ENCODE results near the gene ETFB.
"Not testable (repeated sequence)": the region's sequence is repeated elsewhere in the genome, so short reads cannot be mapped to it uniquely, and the experiment has no call there.

The ETFB gene

DNA sequence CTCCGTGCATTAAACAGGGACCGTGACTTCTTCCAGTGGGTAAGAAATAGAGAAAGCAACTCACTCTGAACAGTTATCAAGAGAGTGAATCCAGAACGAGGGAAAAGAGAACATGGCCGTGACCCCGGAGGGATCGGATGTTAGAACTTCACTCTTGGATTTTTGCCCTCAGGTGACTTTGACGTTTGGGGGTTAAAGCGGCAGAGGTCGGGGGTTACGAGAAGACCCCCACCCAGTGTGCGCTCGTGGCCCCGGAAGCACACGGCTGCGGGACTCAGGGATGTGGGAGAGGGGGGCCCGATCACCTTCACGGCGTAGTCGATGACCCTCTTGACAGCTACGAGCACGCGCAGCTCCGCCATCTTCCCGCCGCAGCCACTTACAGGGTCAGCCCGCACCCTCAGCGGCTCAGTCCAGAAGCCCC lies at the start of gene ETFB:
Gene ETFB, minus strand, starts transcription at position 424 of the 424 bp plus-strand sequence. Its CDS starts 62 bp downstream, at position 362.
- DNase-seq (ENCODE audit: extremely low read depth in 1 of 2, low read depth in 1 of 2): no peak

DNA sequence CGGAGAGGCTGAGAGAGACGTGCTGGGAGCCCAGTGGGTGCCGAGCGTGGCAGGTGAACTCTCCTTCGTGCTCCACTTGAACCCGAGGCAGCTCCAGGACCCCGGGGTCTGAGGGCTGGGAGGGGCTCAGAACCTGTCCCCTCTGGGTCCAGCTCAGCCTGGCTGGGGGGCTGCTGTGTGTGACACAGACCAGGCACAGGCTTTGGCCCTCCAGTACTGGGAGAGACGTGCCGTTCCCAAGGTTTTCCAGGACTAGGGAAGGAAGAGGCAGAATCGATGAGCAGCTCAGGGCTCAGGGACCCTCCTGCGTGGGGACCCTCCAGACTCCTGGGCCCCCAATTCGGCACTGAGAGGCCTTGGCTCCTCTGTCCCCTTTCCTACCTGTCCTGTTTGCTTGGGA lies 49.0 kb upstream of the ETFB start:
- DNase-seq (ENCODE audit: extremely low read depth in 1 of 2, low read depth in 1 of 2): no peak

DNA sequence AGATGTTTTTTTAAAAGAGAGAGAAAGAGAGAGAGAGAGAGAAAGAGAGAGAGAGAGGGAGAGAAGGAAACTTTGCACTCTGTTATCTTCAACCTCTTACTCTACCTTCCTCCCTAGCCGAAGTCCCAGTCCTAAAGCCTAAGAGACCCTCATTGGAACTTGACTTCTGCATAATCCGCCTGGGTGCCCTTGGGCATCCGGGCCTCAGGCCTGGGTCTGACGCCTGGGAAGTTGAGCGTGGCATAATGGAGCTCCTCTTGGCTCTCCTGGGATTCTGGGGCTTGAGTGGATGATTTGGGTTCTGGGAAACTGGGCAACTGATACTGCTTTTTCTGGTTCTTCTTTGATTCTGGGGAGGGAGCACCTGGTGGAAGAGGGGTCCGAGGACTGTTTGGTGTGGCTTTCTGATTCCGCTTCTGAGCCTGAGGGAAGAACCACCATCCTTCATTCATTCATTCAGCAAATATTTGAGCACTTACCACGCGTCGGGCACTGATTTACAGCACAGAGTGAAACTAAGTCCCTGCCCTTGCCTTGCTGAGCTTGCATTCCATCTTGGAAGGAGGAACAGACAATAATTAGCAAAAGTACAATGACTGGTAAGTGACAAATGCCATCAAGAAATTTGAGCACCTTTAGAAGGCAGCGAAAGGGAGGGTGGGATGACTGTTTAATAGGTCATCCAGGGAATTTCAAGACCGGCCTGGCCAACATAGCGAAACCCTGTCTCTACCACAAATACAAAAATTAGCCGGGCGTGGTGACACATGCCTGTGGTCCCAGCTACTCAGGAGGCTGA lies 45.0 kb upstream of the ETFB start:
- DNase-seq (ENCODE audit: extremely low read depth in 1 of 2, low read depth in 1 of 2): no peak

DNA sequence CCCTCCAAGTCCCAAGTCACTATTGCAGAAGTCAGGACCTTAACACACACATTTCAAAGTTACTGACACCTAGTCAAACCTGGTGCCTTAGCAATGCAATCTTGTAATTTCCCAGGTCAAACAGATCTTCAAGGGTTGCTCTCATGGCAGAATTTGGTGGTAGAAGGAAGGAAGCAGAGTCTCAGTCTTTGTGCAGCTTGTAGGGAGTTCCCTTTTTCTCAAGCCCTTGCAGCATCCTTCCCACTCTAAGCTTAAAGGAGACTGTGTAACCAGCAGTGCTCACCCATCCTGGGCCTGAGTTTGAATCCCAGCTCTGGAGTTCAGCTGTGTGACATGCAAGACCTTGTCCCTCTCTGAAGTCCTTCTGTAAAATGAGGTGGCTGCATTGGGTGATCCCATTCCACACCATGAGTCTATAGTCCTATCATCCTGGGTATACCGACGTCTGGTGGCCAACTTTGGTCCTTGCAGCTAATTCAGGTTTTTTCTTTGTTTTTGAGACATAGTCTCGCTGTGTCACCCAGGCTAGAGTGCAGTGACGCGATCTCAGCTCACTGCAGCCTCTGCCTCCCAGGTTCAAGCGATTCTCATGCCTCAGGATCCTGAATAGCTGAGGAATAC lies 41.4 kb upstream of the ETFB start:
- no peak for DNase-seq (ENCODE audit: extremely low read depth in 1 of 2, low read depth in 1 of 2)

DNA sequence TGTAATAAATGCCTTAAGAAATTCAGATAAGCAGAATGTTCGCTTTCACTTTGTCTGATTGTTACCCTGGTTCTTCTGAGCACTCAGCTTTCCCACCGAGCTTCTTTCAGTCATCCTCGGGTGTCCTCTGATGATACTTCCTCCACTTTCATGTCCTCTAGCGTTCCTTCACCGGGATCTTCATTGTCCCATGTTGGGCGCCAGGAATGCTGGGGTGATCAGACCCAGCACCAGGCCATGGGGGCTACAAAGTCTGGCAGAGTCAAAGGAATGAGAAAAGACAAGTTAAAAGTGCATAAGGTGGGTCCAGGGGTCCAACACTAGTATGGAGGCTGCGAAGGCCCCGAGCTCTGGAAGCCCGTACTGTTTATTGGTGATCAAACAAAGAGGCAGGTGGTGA lies 35.9 kb upstream of the ETFB start:
- no peak for DNase-seq (ENCODE audit: extremely low read depth in 1 of 2, low read depth in 1 of 2)

DNA sequence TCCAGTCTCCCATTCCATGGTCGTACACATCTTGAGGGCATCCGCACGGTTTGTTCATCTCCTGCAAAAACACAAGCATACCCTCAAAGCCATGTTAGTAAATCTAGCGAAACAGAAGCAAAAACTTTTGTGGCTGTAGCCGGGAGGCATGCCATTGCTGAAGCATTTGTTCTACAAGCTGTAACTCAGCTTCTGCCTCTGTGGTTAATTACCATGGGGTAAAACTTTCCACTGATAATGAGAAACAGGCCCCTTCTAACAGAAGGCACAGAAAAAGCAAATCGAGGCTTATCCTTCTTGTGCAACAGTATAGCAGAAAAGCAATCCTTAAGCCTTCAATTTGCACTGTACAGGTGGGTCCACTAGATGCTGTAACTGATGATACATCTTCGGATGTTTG lies 33.7 kb upstream of the ETFB start:
- not testable (repeated sequence) for DNase-seq (ENCODE audit: extremely low read depth in 1 of 2, low read depth in 1 of 2)

DNA sequence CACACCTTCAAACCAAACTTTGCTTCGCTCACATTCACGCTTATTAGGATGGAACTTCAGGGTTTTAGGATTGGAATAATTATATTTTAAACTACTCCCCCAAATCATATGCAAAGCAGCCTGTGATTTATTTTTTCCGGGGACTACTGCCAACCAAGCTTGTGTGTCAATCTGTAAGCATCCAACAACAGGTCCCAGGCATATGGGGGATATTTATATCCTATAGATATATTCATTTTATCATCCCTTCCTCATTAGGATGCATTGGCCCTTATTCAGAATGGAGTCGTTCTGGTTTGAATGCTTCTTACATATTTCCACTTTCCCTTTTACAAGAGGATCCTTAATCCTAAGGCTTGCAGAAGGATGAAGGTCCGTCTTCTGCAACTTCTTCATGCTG lies 33.0 kb upstream of the ETFB start:
- no peak for DNase-seq (ENCODE audit: extremely low read depth in 1 of 2, low read depth in 1 of 2)

DNA sequence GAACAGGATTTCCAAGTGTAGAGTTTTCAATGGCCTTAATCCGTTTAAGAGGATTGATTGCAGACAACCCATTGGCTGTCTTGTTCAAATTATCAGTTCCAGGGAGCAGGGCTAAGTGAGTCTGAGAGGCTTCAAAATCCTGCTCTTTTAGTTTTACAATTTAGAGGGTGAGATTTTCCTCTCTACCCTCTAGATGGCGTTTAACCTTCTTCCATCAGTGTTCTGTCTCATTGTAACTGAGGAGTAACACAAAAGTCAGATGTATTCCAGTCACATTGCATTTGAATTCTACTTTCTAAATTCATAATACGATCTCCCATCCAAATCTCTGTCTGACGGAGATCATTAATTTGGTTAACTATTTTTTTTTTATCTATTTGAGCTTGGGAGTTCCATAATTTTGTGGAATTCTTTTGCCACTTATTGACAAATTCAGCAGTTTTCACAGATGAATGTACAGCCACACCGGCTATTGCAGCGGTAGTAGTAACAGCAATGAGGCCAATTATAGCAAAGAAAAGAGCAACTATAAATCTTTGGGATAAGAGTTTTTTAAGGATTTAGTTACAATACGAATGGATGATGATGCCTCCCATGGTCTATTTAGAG lies 32.0 kb upstream of the ETFB start:
- DNase-seq (ENCODE audit: extremely low read depth in 1 of 2, low read depth in 1 of 2): no peak

DNA sequence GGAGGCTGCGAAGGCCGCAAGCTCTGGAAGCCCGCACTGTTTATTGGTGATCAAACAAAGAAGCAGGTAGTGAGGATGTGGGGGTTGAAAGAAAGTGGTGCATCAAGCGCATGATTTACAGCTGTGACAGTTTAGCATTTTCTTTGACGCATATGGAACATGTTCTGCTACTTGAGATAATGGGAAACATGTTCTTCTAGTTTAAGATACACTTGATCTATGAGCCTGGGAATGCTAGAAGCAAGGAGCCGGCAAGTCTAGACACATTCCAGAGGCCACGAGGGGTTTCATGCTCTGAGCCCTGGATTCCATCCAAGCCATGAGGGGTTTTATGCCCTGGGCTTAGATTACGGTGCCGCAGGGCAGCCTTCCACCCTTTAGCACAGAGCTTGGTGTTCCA lies 31.3 kb upstream of the ETFB start:
- not testable (repeated sequence) for DNase-seq (ENCODE audit: extremely low read depth in 1 of 2, low read depth in 1 of 2)

DNA sequence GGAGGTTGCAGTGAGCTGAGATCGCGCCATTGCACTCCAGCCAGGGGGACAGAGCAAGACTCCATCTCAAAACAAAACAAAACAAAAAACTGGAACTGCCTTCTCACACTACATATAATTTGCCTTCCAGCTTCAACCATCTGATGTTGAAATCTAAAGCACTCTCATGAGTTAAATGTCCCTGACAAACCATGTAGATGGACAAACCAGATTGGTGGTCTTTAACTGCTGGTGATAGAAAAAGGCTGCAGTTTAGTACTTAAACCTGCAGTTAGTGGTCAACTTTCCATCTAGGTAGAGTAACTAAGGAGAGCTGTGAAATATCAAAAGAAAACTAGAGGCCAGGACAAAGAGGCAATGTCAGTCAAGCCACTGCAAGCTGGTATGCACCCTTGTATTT lies 30.0 kb upstream of the ETFB start:
- DNase-seq (ENCODE audit: extremely low read depth in 1 of 2, low read depth in 1 of 2): no peak

DNA sequence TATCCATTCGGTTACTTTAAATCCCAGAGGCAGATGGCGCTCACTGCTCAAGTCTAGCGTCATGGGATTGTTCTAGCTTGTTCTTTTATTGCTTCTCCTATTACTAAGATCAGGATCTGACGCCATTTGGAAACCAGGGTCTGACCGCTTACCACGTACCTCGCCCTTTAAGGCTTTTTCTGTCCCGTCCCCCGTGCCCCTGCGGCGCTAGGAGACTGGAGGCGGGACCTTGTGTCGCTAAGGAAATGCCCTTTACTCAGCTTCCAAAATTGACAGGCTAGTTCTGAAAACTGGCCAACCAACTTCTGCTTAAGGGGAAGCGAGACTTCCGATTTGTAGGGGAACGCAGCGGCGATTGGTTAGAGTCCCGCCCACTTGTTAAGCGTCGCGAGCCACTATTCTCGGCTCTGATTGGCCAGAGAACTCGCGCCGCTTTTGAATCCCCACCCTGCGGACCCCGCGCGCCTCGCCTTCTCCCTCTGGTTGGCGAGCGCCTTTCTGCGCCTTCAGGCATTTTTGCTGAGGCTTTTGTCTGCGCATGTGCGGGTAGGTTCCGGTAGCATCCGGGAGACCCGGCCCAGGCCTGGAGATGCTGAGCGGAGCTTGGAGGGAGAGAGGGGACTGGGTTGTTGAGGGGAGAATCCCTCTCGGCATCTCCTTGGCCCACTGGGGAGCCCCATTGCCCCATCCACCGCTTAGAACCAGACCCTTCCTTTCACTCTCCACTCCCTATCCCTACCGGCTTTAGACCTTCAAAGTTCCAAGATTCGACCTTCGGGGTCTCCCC lies 28.1 kb upstream of the ETFB start:
- DNase-seq (ENCODE audit: extremely low read depth in 1 of 2, low read depth in 1 of 2): peak; percentile 91 to 98

DNA sequence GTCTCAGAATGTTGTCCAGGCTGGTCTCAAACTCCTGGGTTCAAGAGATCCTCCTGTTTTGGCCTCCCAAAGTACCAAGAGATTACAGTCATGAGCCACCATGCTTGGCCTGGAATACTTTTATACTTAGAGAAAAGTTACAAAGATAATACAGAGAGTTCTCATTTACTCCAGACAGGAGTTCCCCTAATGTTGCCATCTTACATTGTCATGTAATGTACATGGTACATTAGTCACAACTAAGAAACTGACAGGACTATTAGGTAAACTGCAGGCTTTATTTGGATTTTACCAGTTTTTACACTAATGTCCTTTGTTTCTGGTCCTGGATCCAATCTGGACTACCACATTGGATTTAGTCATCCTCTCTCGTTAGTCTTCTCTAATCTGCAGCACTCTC lies 26.5 kb upstream of the ETFB start:
- DNase-seq (ENCODE audit: extremely low read depth in 1 of 2, low read depth in 1 of 2): no peak

DNA sequence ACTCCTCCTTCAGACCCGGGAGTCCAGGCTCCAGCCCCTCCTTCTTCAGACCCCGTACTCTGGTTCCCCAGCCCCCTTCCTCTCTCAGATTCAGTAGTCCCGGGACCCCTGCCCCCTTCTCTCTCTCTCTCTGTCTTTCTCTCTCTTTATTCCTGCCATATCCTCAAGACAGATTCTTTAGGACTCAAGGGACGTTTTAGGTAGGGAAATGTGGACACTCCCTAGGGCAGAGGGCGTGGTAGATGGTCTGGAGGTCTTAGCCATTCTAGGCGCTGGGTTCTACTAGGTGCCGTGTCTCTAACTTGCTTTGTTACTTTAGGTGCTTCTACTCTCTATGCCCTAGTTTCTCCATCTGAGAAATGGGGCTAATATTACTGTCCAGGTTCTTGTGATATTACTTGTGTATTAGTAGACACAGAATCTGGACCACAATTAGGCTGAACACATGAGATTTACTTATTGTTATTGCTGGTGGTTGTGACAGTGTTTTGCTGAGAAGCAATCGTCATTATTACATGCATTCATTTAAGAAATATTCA lies 25.0 kb upstream of the ETFB start:
- DNase-seq (ENCODE audit: extremely low read depth in 1 of 2, low read depth in 1 of 2): no peak

DNA sequence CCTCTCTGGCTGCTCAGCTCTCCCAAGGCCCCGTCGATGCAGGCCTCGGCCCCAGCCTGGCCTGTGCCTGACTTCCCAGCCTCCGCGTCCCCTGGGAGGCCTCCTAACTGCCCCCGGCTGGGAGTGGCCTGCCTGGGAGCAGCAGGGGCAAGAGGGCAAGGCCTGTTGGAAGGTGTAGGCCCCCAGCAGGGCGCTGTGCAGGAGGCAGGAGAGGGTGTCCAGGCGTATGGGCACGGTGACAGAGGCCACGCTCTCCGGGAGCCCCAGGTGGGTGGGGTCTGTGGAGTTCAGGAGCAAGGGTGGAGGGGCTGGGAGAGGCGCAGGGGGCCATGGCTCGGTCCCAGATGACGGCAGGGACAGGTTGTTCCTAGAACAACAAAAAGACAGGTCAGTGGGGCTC lies 23.0 kb upstream of the ETFB start:
- DNase-seq (ENCODE audit: extremely low read depth in 1 of 2, low read depth in 1 of 2): no peak

DNA sequence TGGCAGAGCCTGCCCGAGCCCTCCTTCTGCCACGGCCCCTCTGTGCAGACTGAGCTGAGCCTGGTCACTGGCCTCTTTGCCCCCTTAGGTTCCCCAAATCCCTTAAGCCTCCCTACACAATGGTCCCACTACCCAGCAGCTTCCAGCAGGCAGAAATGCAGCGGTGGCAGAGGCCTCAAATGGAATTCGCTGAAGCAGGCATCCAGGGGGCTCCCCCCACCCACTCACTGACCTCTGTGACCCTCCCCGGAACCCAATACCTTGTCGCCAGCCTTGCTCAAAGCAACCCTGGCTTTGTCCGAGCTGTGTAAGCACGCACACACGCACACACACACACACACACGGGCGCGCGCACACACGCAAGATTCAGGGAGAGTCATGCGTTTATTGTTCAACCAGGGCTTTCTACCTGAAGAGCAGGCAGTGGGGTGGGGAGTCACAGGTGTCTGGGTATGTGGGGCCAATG lies 21.8 kb upstream of the ETFB start, which contains the start of gene LIM2:
Gene LIM2, minus strand, starts transcription at position 51 of the 466 bp plus-strand sequence. CDS start 531 bp downstream, outside the sequence.
- no peak for DNase-seq (ENCODE audit: extremely low read depth in 1 of 2, low read depth in 1 of 2)

DNA sequence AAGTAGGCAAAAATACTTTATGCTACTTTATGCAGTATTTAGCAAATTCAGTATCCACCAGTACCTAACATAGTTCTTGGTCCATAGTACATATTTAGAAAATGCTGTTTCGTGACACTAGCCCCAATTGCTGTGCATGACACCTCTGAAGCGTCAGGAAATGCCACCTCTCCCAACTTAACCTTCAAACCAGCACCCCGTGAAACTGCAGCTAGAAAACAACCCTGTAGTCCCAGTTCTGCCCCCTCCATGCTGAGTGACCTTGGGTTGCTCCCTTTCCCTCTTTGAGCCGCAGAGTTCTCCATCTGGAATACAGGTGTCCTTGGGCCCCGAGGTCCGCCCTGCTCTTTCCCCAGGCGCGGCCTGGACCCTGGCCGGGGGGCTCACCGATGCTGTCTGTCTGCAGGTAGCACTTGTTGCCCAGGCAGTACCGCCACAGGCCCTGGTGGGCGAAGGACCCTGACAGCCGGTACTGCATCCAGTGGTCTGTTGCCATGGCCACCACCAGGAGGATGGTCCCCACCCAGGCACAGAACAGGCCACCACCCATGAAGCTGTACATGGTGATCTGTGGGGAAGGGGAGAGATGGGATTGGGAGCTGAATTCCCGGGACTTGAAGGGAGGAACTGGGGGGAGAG lies 20.8 kb upstream of the ETFB start:
- no peak for DNase-seq (ENCODE audit: extremely low read depth in 1 of 2, low read depth in 1 of 2)

DNA sequence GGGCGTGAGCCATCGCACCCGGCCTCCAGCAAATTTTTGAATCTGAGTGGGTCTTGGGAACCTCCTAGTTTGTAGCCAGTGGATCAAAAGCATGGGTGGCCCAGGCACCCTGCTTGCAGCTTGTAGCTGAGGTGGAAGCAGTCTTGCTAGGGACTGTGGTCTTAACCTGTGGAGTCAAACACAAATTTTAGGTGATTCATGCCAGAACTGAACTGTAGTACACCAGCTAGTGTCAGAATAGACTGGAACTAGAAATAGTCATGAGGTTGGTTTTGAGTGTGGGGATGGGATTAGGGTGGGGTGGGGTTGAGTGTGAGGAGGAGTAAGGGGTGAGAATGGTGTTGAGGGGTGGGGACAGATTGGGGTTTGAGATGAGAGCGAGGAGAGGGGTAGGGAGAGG lies 15.8 kb upstream of the ETFB start:
- no peak for DNase-seq (ENCODE audit: extremely low read depth in 1 of 2, low read depth in 1 of 2)

DNA sequence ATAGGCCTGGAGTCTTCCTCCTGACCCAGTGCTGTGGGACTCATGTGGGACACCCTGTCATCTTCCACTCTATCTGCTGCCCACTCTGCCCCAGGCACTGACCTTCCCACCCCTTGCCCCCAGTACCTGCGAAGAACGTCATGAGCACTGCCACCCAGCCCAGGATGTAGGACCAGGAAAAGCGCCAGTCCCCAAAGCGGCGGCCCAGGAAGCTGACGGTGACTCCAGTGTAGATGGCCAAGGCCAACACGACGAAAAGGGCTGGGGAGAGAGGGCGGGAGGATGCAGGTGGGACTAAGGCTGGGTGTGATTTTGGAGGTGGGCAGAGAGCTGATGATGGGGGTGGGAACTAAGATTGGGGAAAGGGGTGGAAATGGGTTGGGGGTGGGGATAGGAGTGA lies 14.2 kb upstream of the ETFB start:
- no peak for DNase-seq (ENCODE audit: extremely low read depth in 1 of 2, low read depth in 1 of 2)

DNA sequence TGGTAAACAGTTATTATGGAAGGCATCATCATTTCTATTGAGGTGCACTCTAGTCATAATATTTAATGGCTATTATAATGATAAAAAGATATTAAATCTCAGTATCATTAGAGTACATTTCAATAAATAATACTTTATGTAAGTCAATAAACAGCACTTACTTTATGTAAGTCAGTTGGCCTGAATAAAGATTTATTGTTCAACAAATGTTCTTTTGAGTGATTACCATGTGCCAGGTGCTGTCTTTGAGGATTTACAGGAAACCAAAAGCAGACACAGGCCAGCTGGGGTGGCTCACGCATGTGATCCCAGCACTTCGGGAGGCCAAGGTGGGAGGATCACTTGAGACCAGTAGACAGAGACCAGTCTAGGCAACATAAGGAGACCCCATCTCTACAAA lies 11.2 kb upstream of the ETFB start:
- DNase-seq (ENCODE audit: extremely low read depth in 1 of 2, low read depth in 1 of 2): no peak

DNA sequence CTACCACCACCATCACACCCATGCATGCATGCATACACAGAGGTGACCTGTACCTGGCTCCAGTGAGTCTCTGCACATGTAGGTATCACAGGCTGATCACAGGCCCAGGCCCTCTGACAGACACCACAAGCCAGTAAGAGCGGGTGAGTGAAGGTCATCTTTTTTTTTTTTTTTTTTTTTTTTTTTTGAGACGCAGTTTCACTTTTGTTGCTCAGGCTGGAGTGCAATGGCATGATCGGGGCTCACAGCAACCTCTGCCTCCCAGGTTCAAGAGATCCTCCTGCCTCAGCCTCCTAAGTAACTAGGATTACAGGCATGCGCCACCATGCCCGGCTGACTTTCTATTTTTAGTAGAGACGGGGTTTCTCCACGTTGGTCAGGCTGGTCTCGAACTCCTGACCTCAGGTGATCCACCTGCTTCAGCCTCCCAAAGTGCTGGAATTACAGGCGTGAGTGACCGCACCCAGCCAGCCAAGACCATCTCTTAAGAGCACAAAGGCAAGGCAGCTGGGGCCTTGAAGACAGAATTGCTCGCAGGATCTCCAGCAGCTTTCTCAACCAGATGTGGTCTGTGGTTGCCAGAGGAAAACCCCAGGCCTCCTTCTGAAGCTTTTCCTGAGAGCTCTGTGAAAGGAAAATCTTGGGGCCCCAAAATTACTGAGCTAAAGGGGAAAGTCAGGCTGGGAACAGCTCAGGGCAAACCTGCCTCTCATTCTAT lies 9.5 kb upstream of the ETFB start:
- DNase-seq (ENCODE audit: extremely low read depth in 1 of 2, low read depth in 1 of 2): no peak
